Transverse colon (tissue), 3 donors: ENCODE results near the gene ETV6.

Experiments used
- POLR2A ChIP-seq: fragments of 450-650 bp; IDR thresholded peaks from one replicate; pipeline ENCODE4 v1.6.1; 2016; ENCODE audit warnings: antibody characterized with exemption, mild to moderate bottlenecking, moderate library complexity
- POLR2AphosphoS5 ChIP-seq, 3 donors: sonication (generic); formaldehyde crosslinking; IDR thresholded peaks; one replicate each; pipeline ENCODE4 v1.6.1; 2016; ENCODE audit warnings: antibody characterized with exemption in 3 of 3

DNA sequence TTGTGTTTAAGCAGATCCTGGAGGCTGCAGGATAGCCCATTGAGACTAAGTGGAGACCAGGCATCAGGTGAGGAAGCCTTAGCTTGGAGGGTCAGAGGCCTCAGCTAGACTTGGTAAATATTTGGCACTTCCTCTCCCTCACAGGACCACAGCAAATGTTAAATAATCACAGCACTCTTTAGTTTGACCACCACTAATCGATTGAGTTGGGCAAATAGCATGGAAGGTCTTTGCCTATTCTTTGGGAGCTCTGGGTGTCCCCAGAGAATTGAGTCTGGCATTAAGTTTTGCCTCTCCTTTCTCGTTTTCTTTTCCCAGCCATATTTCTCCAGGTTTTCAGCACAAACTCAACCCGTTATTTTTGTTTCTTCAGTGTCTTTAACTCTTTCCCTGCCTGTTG lies 61.4 kb downstream of the ETV6 start:
- TF ChIP-seq POLR2A (no peak), POLR2AphosphoS5 (IDR thresholded peaks at IDR 0.05) (no peak)
